NCI-H2171 treated with DMSO at 0.1 percent for 48 hours (cell line): ENCODE measurements around the gene NCLN.
A peak's percentile ranks its signal among the peaks of the same experiment; 100 is the strongest.
"Not testable (repeated sequence)": the region's sequence is repeated elsewhere in the genome, so short reads cannot be mapped to it uniquely, and the experiment has no call there.

Source experiments
- DNase-seq: peaks from one replicate; lab custom pipeline; 2025; lab: John Stamatoyannopoulos, UW

The NCLN gene

DNA sequence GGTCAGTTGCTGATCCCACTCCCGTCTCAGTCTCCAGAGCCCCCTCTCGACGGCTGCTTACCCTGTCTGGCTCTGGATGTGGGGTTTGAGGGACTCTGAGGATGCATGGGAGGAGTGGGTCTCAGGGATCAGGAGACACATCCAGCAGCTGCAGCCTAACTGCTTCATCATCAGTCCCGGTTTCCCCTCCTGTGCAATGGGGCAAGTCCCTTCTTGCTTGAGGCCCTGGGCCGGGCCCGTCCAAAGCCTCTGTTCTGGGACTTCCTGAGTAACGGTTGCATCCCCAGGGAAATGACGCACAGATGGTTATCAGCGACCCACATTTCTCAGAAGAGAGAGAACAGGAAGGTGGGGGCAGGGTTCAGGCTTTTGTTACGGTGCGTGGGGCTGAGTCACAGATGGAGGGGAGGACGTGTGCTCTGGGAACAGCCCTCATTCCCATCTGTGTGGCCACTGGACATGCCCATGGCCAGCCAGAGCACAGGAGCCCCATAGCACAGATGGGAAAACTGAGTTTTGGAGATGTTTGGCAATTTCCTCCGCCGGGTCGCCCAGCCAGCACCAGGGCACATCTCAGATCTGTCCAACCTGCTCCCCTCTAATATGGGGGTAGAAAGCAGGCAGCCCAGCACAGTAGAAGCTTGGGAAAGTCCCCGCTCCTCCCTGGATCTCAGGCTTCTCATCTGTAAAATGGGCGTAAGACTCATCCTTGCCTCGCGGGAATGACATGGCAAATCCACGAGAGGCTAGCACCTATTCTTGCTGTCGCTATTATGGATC is 30.6 kb upstream of the NCLN start:
- DNase-seq, result peak; percentile 98

DNA sequence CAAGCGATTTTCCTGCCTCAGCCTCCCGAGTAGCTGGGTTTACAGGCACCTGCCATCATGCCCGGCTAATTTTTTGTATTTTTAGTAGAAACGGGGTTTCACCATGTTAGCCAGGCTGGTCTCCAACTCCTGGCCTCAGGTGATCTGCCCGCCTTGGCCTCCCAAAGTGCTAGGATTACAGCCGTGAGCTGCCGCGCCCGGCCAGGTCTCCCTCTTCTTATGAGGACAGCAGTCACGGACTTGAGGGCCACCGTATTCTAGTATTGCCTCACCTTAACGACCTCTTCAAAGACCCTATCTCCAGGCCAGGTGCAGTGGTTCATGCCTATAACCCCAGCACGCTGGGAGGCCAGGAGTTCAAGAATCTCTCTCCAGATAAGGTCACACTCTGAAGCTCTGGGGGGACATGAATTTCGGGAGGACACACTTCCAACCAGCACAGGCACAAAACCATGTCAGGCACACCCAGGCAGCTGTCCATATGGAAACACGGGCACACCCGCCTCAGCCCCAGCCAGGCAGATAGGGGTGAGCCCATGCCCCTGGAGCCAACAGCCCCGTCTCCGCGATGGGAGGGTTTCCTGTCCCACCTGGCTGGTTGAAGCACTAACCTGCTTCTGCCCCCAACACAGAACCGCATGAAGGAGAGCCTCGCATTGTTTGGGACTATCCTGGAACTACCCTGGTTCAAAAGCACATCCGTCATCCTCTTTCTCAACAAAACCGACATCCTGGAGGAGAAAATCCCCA is 28.5 kb upstream of the NCLN start:
- no peak for DNase-seq

DNA sequence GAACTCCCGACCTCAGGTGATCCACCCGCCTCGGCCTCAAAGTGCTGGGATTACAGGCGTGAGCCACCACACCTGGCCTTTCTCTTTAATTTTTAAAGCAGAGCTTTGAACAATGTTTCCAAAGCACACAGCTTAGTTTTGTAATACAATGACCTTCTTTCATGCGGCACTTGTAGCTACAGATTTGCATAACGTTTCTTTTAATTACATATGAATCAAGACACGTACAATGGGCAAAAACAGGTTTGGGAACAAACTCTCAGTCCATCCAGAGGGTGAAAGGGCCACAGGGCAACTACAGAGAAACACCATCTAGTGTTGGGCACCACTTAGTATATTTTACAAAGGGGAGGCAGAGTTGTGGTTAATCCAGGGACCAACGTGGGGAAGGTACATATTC is 26.2 kb upstream of the NCLN start:
- DNase-seq, result no peak

DNA sequence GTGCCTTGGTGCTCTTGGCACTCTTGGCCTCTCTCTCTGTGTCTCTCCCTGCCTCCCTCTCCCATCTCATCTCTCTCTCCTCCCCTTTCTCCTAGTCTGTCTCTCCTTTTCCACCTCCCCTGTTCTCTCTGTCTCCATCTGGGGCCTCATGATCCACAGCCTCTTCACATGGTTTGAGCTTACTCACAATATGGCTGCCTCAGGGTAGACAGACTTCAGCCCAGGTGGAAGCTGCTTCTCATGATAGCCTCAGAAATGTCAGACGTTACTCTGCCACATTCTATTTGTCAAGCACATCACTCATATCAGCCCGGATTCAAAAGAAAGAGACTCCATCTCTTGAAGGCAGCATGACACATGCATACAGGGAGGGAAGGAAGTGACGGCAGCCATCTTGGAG is 25.5 kb upstream of the NCLN start:
- no peak for DNase-seq

DNA sequence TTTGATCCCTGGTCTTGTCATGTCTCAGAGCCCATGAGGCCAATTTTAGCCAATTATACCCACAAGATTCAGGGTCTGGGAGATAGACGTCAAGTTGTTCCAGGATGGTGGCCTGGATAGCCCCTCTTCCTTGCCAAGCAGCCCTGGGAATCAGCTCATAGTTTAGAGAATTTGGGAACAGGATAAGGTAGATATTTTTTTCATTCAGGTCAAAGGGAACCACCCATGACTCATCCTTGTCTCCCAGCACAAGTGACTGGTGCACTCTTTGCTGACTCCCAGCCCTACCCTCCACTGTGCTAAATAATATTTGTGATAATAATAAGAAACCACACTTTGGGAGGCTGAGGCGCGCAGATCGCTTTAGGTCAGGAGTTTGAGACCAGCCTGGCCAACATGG is 24.3 kb upstream of the NCLN start:
- no peak for DNase-seq

DNA sequence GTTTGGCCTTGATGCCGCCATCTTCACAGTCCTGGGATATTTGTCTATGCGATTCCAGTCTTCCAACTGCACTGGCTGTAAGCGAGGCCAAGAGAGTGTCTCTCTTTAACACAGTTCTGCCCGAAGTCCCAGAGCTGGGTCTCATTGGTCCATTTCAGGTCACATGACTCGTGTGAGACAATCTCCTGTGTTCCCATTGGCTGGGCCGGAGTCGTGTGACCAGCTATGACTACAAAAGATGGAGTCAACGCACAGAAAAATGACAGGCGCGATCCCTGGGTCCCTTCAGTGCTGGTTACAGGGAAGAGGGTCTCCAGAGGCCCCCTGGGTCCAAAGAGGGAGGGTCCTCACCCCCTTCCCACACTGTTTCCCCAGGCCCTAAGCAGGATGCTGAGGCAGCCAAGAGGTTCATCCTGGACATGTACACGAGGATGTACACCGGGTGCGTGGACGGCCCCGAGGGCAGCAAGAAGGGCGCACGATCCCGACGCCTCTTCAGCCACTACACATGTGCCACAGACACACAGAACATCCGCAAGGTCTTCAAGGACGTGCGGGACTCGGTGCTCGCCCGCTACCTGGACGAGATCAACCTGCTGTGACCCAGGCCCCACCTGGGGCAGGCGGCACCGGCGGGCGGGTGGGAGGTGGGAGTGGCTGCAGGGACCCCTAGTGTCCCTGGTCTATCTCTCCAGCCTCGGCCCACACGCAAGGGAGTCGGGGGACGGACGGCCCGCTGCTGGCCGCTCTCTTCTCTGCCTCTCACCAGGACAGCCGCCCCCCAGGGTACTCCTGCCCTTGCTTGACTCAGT is 23.1 kb upstream of the NCLN start:
- no peak for DNase-seq

DNA sequence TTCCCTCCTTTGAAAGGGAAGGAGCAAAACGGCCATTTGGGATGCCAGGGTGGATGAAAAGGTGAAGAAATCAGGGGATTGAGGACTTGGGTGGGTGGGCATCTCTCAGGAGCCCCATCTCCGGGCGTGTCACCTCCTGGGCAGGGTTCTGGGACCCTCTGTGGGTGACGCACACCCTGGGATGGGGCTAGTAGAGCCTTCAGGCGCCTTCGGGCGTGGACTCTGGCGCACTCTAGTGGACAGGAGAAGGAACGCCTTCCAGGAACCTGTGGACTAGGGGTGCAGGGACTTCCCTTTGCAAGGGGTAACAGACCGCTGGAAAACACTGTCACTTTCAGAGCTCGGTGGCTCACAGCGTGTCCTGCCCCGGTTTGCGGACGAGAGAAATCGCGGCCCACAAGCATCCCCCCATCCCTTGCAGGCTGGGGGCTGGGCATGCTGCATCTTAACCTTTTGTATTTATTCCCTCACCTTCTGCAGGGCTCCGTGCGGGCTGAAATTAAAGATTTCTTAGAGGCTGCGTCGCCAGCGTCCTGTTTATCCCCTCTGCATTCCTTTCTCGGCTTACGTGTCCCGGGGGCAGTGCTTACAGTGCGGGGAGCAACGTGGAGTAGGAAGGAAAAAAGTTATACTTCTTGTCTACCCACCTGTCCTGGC is 22.4 kb upstream of the NCLN start:
- DNase-seq, result peak; percentile 76

DNA sequence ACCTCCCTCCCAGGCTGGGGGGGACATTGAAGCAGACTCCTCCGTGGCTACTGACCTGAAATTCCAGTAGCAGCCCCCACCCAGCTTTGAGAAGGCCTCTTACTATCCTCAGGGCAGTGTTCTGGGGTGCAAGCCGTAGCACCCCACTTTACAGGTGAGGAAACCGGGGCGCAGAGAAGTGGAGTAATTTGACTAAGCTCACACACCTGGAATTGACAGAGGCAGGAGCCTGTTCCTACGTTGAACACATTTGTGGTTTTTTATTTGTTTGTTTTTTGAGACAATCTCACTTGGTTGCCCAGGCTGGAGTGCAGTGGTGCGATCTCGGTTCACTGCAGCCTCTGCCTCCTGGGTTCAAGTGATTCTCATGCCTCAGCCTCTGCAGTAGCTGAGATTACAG is 21.8 kb upstream of the NCLN start:
- DNase-seq, result no peak

DNA sequence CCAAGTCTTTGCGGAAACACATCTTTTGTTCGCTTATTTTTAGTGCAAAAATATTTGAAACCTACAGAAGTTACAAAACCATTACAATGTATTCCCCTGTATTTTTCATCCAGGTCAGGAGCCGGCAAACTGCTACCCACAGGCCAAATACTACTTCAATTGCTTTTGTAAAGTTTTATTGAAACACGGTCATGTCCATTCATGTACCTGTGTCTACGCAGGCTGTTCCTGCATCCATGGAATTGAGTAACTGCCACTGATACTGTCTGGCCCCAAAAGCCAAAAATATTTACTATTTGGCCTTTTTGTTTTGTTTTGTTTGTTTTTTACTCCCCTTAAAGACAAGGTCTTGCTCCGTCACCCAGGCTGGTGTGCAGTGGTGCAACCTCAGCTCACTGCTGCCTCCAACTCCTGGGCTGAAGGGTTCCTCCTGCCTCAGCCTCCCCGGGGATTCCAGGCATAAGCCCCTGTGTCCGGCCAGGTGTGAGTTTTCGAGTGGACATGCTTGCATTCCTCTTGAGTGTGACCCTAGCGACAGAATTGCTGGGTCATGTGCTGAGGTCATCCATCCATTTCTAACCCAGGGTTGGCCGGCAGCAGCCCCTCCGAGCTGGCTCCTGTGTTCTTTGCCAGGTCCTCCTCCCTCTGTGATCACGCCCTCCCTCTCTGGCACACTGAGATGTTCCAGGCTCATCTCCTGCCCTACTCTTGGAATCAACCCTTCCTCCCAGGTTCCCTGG is 18.0 kb upstream of the NCLN start:
- no peak for DNase-seq

DNA sequence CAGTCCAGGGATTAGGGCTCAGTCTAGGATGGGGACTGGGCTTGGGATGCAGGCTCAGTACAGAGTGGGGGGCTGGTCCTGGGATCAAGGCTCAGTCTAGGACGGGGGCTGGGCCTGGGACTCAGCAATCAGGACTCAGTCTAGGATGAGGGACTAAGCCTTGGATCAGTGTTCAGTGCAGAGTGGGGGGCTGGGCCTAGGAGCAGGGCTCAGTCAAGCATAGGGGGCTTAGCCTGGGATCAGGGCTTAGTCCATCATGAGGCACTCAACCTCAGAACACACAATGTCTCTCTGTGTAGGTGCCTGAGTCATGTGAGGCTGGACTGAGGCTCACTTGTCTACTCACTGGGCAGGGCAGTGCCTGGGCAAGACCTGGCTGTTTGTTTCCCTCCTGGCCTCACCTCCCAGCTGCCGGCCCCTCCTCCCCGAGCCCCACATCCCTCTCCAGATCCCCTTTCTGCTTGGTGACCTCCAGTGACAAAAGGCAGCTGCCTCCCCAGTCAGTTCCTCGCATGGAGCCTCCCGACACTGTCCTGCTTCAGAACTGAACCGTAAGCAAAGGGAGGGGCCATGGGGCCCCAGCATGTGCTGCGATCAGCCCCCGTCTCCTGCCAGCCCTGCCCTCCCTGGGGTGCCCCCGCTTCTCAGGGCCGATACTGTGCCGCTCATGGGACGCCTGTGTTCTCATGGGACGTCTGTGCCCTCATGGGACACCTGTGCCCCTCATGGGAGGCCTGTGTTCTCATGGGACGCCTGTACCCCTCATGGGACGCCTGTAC is 13.6 kb upstream of the NCLN start:
- no peak for DNase-seq

DNA sequence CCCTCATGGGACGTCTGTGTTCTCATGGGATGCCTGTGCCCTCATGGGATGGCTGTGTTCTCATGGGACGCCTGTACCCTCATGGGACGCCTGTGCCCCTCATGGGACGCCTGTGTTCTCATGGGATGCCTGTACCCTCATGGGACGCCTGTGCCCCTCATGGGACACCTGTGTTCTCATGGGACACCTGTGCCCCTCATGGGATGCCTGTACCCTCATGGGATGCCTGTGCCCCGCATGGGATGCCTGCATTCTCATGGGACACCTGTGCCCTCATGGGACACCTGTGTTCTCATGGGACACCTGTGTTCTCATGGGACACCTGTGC is 13.1 kb upstream of the NCLN start:
- not testable (repeated sequence) for DNase-seq

DNA sequence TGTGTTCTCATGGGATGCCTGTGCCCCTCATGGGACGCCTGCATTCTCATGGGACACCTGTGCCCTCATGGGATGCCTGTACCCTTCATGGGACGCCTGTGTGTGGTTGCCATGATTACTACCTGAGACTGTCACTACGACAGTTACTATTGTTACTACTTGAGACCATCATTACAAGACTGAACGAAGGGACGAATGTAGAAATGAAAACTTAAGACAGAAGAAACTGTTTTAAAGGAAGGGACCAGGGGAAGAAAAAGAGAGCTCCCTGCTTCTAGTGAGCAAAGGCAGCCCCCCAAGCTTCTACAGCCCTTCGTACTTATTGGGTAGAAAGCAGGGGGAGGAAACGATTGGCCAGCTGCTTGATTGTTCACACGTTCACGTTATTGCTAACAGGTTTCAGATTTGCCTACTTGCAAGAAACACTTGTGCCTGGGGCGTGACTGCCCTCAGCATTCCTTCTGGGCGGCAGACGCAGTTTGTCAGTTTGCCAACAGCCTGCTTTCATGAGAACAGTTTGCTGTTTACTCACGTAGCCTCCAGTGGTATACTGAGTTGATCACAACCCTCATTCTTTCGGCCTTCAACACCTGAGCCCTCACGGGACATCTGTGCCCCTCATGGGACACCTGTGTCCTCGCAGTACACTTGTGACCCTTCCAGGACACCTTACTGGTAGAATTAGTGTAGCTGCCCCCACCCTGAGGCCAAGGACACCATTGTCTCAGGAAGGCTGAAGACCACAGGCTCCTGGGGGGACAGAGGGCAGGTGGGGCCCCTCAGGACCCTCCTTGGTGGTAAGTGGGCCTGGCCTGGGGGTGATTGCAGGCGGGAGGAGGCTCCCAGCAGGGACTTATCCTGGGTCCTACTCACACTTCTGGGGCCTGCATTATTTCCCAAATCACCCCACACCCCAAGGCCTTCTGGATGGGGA is 9.7 kb upstream of the NCLN start:
- peak; percentile 73 for DNase-seq

DNA sequence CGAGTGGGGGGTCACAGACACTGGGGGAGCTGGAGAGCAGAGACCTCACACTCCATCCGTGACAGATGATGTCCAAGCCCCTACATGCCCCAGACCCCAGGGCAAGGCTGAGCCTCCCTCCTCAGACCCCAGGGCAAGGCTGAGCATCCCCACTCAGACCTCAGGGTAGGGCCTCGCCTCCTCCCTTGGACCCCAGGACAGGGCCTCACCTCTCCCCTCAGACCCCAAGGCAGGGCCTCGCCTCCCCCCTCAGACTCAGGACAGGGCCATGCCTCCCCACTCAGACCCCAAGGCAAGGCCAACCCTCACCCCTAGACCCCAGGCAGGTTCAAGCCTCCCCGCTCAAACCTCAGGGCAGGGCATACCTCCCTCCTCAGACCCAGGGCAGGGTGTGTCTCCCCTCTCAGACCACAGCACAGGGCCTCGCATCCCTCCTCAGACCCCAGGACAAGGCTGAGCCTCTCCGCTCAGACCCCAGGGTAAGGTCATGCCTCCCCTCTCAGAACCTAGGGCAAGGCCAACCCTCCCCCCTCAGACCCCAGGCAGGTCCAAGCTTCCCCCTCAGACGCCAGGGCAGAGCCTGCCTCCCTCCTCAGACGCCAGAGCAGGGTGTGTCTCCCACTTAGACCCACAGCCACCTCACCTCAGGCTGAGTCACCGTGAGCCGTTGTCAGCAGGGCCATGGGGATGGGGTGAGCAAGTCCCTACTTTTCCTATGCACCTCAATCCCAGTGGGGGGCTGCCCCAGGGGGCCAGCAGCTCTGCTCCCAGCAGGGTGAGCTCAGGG is 8.8 kb upstream of the NCLN start:
- no peak for DNase-seq

DNA sequence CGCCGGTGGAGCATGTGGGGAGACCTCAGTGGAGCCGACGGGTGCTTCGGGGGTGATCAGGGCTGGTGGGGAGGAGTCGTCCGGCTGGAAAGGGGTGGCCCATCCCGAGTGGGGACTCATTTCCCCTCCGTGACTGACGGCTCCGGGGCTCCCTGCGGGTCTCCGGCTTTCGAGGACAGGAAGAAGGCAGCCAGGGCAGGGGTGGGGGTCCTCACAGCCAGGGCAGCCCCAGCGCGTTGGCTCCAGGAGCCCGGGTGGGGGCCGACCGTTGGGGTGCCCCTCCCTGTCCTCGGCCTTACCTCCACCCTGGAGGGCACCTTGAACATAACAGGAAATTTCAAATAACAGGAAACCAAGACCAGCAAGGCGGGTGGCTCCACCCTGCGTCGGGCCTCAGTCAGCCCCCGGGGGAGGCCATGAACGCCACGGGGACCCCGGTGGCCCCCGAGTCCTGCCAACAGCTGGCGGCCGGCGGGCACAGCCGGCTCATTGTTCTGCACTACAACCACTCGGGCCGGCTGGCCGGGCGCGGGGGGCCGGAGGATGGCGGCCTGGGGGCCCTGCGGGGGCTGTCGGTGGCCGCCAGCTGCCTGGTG is 7.3 kb upstream of the NCLN start, which contains the start of gene S1PR4:
TSS of gene S1PR4 (plus strand) at position 393 of the 596 bp plus-strand sequence. CDS start at position 417, 24 bp downstream.
- DNase-seq, result no peak

DNA sequence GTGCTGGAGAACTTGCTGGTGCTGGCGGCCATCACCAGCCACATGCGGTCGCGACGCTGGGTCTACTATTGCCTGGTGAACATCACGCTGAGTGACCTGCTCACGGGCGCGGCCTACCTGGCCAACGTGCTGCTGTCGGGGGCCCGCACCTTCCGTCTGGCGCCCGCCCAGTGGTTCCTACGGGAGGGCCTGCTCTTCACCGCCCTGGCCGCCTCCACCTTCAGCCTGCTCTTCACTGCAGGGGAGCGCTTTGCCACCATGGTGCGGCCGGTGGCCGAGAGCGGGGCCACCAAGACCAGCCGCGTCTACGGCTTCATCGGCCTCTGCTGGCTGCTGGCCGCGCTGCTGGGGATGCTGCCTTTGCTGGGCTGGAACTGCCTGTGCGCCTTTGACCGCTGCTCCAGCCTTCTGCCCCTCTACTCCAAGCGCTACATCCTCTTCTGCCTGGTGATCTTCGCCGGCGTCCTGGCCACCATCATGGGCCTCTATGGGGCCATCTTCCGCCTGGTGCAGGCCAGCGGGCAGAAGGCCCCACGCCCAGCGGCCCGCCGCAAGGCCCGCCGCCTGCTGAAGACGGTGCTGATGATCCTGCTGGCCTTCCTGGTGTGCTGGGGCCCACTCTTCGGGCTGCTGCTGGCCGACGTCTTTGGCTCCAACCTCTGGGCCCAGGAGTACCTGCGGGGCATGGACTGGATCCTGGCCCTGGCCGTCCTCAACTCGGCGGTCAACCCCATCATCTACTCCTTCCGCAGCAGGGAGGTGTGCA is 6.6 kb upstream of the NCLN start:
- DNase-seq, result no peak

DNA sequence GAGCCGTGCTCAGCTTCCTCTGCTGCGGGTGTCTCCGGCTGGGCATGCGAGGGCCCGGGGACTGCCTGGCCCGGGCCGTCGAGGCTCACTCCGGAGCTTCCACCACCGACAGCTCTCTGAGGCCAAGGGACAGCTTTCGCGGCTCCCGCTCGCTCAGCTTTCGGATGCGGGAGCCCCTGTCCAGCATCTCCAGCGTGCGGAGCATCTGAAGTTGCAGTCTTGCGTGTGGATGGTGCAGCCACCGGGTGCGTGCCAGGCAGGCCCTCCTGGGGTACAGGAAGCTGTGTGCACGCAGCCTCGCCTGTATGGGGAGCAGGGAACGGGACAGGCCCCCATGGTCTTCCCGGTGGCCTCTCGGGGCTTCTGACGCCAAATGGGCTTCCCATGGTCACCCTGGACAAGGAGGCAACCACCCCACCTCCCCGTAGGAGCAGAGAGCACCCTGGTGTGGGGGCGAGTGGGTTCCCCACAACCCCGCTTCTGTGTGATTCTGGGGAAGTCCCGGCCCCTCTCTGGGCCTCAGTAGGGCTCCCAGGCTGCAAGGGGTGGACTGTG is 5.9 kb upstream of the NCLN start:
- no peak for DNase-seq
